T-helper 2 cell treated with Interferon-gamma antibody and Interleukin-4, amounts not matched to agents 100 ng/mL and 5 ng/mL, for 36 hours (primary cell): Measurements from ENCODE around the gene TMEM95. TPM values are rescaled to one million over a fixed set of nuclear protein-coding genes. Genes with fewer than 3 reads are reported as not detected.
"Not testable (repeated sequence)": the region's sequence is repeated elsewhere in the genome, so short reads cannot be mapped to it uniquely, and the experiment has no call there.

Source experiments
- intact Hi-C: fragments of 100-400 bp; cut with micrococcal nuclease; formaldehyde crosslinking; loops from one replicate; pipeline ENCODE4 v1.15.1; 2023
- total RNA-seq: library from RNA; stranded (reverse); gene quantifications from 2 replicates; pipeline ENCODE4 v1.2.3, GENCODE V29; 2022

Gene TMEM95
- total RNA-seq, 1 donor from 2014 or later: not detected

DNA sequence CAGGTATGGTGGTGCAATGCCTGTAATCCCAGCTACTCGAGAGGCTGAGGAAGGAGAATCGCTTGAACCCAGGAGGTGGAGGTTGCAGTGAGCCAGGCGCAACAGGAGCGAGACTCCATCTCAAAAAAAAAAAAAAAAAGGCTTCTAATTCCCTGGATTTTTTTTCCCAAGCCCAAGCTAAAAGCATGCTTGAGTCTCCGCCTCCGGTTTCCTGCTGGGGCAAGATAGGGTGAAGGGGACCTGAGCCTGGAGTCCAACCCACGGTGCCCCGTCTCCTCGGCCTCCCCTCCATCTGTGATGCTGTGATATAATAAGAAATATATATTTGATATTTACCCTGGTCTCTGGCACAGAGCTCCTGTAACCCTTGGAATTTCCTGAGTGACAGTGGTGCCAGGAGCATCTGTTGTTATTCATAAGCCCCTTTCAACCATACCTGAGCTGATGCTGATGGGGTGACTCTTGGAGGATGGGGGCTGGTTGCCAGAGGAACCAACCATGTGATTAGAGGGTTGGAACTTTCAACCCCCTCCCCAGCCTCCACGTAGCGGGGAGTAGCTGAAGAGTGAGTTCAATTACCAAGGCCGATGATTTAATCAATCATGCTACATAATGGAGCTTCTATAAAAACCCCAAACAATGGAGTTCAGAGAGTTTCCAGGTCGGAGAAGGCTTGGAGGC lies 13.1 kb downstream of the TMEM95 start:
- intact Hi-C loops: no loop called here

DNA sequence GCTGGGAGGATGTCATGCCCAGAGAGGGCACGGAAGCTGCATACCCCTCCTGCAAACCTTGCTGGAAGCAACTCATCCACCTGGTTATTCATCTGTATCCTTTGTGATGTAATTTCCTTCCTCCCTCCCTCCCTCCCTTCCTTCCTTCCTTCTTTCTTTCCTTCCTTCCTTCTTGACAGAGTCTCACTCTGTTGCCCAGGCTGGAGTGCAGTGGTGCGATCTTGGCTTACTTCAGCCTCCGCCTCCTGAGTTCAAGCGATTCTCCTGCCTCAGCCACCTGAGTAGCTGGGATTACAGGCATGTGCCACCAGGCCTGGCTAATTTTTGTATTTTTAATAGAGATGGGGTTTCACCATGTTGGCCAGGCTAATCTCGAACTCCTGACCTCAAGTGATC lies 13.6 kb downstream of the TMEM95 start:
- intact Hi-C loops: not testable (repeated sequence)

DNA sequence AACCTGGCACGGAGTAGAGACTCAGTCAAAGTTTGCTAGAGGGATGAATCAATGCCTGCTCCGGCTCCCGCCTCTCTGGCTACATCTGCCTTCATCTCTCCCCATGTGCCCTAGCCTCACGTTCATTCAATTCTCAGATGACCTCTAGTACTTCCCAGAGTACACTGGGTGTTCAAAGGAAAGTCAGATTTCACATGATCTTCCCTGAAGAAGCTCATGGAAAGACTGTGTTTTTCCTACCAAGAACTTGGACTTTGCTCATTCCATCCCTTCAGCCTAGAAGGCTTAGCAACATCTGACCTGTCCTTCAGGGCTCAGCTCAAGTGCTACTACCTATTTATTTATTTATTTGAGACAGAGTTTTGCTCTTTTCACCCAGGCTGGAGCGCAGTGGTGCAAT lies 14.9 kb downstream of the TMEM95 start:
- intact Hi-C loops: no loop called here

DNA sequence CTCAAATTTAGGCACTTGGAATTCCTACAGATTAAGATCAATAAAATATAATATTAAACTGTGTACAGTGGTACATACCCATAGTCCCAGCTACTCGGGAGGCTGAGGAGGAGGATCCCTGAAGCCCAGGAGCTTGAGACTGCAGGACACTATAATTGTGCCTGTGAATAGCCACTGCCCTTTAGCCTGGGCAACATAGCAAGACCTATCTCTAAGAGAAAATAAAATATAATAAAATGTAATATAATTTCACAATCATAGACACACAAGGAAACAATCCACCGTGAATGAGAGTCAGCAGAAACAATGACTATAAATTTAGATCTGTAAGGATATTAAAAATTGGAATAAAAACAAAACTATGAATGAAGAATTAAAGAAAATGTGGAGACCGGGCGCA lies 15.9 kb downstream of the TMEM95 start:
- intact Hi-C loops: no loop called here

DNA sequence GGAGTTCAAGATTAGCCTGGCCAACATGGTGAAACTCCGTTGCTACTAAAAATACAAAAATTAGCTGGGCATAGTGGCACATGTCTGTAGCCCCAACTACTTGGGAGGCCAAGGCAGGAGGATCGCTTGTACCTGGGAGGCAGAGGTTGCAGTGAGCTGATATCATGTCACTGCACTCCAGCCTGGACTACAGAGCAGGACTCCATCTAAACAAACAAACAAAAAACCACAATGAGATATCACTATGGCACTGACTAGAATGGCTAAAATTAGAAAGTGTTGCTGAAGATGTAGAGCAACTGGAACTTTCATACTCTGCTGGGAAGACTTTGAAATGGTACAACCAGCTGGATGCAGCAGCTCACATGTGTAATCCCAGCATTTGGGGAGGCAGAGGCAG lies 19.4 kb downstream of the TMEM95 start:
- intact Hi-C loops: no loop called here

DNA sequence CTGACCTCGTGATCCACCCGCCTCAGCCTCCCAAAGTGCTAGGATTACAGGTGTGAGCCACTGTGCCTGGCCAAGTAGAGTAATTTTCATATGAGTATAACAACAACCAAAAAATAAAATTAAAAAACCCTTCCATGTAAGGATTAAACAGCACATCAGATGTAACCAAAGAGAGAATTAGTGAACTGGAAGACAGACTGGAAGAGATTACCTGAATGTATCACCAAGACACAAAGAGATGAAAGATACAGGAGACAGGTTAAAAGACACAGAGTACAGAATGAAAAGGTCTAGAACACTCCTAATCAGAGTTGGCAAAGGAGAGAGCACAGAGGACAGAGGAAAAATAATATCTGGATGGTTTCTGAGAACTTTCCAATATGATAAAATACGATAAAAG lies 24.2 kb downstream of the TMEM95 start:
- intact Hi-C loops: no loop called here

DNA sequence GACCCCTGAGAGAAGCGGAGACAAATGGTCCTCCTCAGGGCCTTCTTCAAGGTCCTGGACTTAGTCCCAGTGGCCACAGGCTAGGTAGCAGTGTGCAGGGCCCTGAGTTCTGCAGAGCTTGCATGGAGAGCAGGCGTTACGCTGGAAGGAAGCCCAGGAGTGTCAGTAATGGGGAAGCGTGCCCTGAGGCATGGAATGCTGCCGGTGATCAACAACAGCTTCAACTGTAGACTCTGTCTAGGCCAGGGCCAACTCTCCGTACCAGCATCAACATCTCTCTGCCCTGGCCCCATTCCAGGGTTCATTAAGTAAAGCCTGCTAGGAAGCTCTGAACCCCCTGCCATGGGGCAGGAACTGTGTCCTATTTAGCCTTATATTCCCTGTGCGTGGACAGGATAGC lies 25.4 kb downstream of the TMEM95 start:
- intact Hi-C loops: no loop called here

GRCh38 chr17:7380855-7381683 lies 26.1 kb downstream of the TMEM95 start, which contains the start of gene TNK1:
TSS of gene TNK1 (plus strand) at chr17:7381089. CDS start at chr17:7382927, 1,838 bp downstream.
- intact Hi-C loops: no loop called here

DNA sequence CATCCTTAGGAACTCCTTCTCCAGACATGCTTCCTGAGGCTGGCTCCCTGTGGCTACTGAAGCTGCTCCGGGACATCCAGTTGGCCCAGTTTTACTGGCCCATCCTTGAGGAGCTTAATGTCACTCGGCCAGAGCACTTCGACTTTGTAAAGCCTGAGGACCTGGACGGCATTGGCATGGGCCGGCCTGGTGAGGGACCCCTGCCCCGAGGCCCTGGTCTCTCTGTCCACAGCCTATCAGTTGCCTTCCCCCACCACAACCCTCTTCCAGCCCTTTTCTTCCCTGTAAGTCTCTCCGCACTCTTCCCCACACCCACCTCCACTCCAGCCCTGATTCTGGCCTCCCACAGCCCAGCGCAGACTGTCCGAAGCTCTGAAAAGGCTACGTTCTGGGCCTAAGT lies 27.9 kb downstream of the TMEM95 start:
- intact Hi-C loops: no loop called here

GRCh38 chr17:7383371-7383741 lies 28.4 kb downstream of the TMEM95 start:
- intact Hi-C loops: no loop called here

- intact Hi-C loops: no loop called here
Observed at GRCh38 chr17:7383742-7384488, 29.0 kb downstream of the TMEM95 start.

DNA sequence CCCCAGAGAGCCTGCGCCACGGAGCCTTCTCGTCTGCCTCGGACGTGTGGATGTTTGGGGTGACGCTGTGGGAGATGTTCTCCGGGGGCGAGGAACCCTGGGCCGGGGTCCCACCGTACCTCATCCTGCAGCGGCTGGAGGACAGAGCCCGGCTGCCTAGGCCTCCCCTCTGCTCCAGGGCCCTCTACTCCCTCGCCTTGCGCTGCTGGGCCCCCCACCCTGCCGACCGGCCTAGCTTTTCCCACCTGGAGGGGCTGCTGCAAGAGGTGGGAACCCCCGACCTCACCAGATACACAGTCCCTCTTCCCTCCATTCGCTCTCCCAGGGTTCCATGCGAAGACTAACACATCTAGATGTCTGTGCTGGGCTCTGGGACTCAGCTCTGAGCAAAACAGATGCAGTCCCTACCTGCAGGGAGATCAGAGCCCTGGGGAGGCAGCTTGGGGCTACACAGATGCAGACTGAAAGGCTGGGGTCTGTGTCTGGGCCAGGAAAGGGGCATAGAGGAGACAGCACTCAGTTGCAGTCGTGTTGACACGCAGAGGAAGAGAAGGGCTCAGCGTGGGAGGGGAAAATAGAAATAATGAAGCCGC lies 29.6 kb downstream of the TMEM95 start:
- intact Hi-C loops: no loop called here

DNA sequence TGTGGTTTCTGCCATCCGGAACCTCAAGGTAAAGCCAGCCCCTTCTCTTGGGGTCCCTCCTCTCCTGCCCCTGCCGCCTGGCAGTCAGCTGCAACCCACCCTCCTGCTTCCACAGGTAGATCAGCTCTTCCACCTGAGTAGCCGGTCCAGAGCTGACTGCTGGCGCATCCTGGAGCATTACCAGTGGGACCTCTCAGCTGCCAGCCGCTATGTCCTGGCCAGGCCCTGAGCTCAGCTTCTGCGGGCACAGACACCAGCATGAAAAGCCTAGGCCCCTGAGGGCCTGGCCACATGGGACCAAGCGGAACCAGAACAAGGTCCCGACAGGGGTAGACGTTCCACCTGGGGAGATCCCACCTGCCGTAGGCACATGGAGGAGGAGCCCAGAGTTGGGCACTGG lies 33.9 kb downstream of the TMEM95 start:
- intact Hi-C loops: no loop called here

- intact Hi-C loops: no loop called here
Observed at GRCh38 chr17:7389924-7390910, 35.3 kb downstream of the TMEM95 start.

GRCh38 chr17:7391307-7391706 lies 36.4 kb downstream of the TMEM95 start:
- intact Hi-C loops: no loop called here

GRCh38 chr17:7392696-7393612 lies 38.0 kb downstream of the TMEM95 start:
- intact Hi-C loops: no loop called here

GRCh38 chr17:7393613-7394451 lies 38.9 kb downstream of the TMEM95 start:
- intact Hi-C loops: loop anchor here (1.0 kb wide), 2 partner anchors 10 to 79 kb away; partner anchors contain the start of genes GPS2 and TMEM256

- intact Hi-C loops: loop anchor here (1.0 kb wide), 2 partner anchors 10 to 79 kb away; partner anchors contain the start of genes GPS2 and TMEM256
Observed at GRCh38 chr17:7394452-7395191, 39.7 kb downstream of the TMEM95 start, which contains the start of gene PLSCR3. TSS of gene PLSCR3 (minus strand) at chr17:7394525. CDS start at chr17:7394110, 415 bp downstream.
